Activated naive CD8-positive, alpha-beta T cell treated with anti-CD3 and anti-CD28 coated beads, Interleukin-2, amount 50 U/mL, for 16 hours (primary cell): ENCODE data around the gene CDH22.

Experiments
- DNase-seq: peaks from one replicate; pipeline ENCODE4 v3.0.0-alpha.2; 2020; ENCODE audit warnings: low read depth, low spot score

The CDH22 gene

GRCh38 chr20:46144432-46145025 lies 163.8 kb downstream of the CDH22 start:
- DNase-seq, result no peak

- DNase-seq, result no peak
These were observed 166.2 kb downstream of the CDH22 start for GRCh38 chr20:46142124-46142523.

GRCh38 chr20:46139908-46140482 lies 168.3 kb downstream of the CDH22 start:
- DNase-seq, result no peak

- no peak for DNase-seq
These were observed 168.9 kb downstream of the CDH22 start for GRCh38 chr20:46139266-46139889.

- DNase-seq, result no peak
These were observed 170.5 kb downstream of the CDH22 start for GRCh38 chr20:46137816-46138215.

- no peak for DNase-seq
These were observed 172.3 kb downstream of the CDH22 start for GRCh38 chr20:46135856-46136633.

- no peak for DNase-seq
These were observed 173.6 kb downstream of the CDH22 start for GRCh38 chr20:46134716-46135115.

GRCh38 chr20:46133886-46134654 lies 174.2 kb downstream of the CDH22 start:
- no peak for DNase-seq

- DNase-seq, result no peak
These were observed 175.6 kb downstream of the CDH22 start for GRCh38 chr20:46132705-46133120.

GRCh38 chr20:46131396-46131795 lies 176.9 kb downstream of the CDH22 start:
- no peak for DNase-seq

GRCh38 chr20:46130534-46130933 lies 177.8 kb downstream of the CDH22 start:
- no peak for DNase-seq

- DNase-seq, result no peak
These were observed 178.3 kb downstream of the CDH22 start for GRCh38 chr20:46129955-46130481.

- no peak for DNase-seq
These were observed 179.8 kb downstream of the CDH22 start for GRCh38 chr20:46128310-46129151.

- no peak for DNase-seq
These were observed 180.8 kb downstream of the CDH22 start for GRCh38 chr20:46127396-46128010.

- DNase-seq, result no peak
These were observed 181.8 kb downstream of the CDH22 start for GRCh38 chr20:46126440-46127056.
